Thyroid gland (tissue), 4 donors: ENCODE data around the gene ADAM8. TPM values are rescaled to one million over a fixed set of nuclear protein-coding genes. Genes with fewer than 3 reads are reported as not detected.
A peak's percentile ranks its signal among the peaks of the same experiment; 100 is the strongest.

Experiments
- DNase-seq, 2 donors: peaks; one replicate each; pipeline ENCODE4 v3.0.0-alpha.2; 2019
- H3K27ac ChIP-seq, 3 donors: fragments of 200-600 bp; sonication (generic); 1 replicate in 2 of 3; 2 replicates in 1 of 3; pipeline ENCODE4 v1.5.1; 2016 to 2019; ENCODE audit warnings: mild to moderate bottlenecking in 1 of 3, moderate library complexity in 1 of 3
- H3K27me3 ChIP-seq: fragments of 200-600 bp; sonication (generic); one replicate; pipeline ENCODE4 v1.5.1; 2019
- H3K36me3 ChIP-seq, 2 donors: fragments of 200-600 bp; sonication (generic); one replicate each; pipeline ENCODE4 v1.5.1; 2016 to 2019
- H3K4me1 ChIP-seq, 2 donors: fragments of 200-600 bp; sonication (generic); one replicate each; pipeline ENCODE4 v1.5.1; 2017 to 2019
- H3K4me3 ChIP-seq, 3 donors: fragments of 200-600 bp; sonication (generic); replicated peaks in 1 of 3; 1 replicate in 2 of 3; 2 replicates in 1 of 3; pipeline ENCODE4 v1.5.1; 2016; ENCODE audit warnings: mild to moderate bottlenecking in 1 of 3
- H3K9me3 ChIP-seq: fragments of 200-600 bp; sonication (generic); one replicate; pipeline ENCODE4 v1.5.1; 2017
- POLR2A ChIP-seq, 2 donors: fragments of 450-650 bp; IDR thresholded peaks; one replicate each; pipeline ENCODE4 v1.6.1; 2017; ENCODE audit warnings: antibody characterized with exemption in 2 of 2, mild to moderate bottlenecking in 2 of 2, moderate library complexity in 1 of 2
- WGBS, 2 donors: methylation state at CpG; one replicate each; pipeline ENCODE4 v1.1.5; 2017; 5-methylcytosine and 5-hydroxymethylcytosine counted together
- intact Hi-C: fragments of 100-400 bp; cut with DNase I; formaldehyde crosslinking; loops from one replicate; pipeline ENCODE4 v1.15.1; 2023
- total RNA-seq, 4 donors: library from RNA; depleted of rRNA; stranded (reverse); fragments of >200 nt; gene quantifications; one replicate each; pipeline ENCODE4 v1.2.3, GENCODE V29; 2016
- TF ChIP-seq, protein P1 (sequence below), 6 experiments: fragments of 200-600 bp in 3 of 6; fragments of 450-650 bp in 3 of 6; sonication (generic) in 3 of 6; IDR thresholded peaks; one replicate each; pipeline ENCODE4 v1.5.1; 2016 to 2019; ENCODE audit warnings: antibody characterized with exemption in 6 of 6, mild to moderate bottlenecking in 2 of 6, inconsistent platforms in 1 of 6, moderate library complexity in 1 of 6

Gene ADAM8
- total RNA-seq, 4 donors from 2014 or later: 1.6 to 9.8 (median 2.6) TPM

DNA sequence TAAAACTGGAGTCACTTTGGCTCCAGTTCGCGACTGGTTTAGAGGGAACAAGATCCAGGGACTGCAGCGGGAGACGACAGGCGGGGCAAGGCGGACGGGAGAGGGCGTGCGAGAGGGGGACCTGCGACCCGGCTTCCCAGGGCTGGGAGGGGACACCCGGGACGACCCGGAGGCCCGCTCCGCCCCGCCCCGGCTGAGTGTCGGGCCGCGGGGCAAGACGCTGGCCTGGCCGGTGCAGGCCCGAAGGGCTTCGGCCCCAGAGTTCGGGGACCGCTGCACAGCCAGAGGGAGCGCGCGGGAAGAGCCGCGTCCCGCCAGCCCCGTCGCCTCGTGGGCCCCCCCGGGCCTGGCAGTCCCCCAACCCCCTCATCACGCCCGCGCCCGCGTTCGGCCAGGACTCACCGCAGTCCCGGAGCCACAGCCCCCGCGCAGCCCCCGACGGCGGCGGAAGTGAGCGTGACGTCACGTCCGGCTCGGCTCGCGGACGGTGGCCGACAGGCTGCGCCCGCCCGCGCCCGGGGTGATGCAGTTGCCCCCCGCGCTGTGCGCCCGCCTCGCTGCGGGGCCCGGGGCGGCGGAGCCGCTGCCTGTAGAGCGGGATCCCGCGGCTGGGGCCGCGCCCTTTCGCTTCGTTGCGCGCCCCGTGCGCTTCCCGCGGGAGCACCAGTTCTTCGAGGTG, 31.9 kb upstream of the ADAM8 start, which contains the start of the genes TUBGCP2 and ZNF511:
TSS of gene TUBGCP2 (minus strand) at position 452 of the 679 bp plus-strand sequence. CDS start 5,931 bp downstream, outside the sequence.
TSS of gene ZNF511 (plus strand) at position 494 of the 679 bp plus-strand sequence. CDS start at position 524, 30 bp downstream.
- WGBS, 2 donors: 0% methylated on average over 14 to 19 of the region's 89 CpGs
- H3K27ac ChIP-seq: peak within 1 kb of the TSS; percentile 86 to 99 (median 97)
- H3K27me3 ChIP-seq: no peaks in the 10 kb centered on the region
- peaks cover 0 to 10% of the 10 kb centered on the region in 2 donors for H3K36me3 ChIP-seq
- intact Hi-C loops: no loop called here
- TF ChIP-seq POLR2A (IDR thresholded peaks at IDR 0.05): peak; percentile 4 to 74
- TF ChIP-seq, protein P1, sequence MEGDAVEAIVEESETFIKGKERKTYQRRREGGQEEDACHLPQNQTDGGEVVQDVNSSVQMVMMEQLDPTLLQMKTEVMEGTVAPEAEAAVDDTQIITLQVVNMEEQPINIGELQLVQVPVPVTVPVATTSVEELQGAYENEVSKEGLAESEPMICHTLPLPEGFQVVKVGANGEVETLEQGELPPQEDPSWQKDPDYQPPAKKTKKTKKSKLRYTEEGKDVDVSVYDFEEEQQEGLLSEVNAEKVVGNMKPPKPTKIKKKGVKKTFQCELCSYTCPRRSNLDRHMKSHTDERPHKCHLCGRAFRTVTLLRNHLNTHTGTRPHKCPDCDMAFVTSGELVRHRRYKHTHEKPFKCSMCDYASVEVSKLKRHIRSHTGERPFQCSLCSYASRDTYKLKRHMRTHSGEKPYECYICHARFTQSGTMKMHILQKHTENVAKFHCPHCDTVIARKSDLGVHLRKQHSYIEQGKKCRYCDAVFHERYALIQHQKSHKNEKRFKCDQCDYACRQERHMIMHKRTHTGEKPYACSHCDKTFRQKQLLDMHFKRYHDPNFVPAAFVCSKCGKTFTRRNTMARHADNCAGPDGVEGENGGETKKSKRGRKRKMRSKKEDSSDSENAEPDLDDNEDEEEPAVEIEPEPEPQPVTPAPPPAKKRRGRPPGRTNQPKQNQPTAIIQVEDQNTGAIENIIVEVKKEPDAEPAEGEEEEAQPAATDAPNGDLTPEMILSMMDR (IDR thresholded peaks at IDR 0.05): peak in 1 of 6 experiments; percentile 30
- peak within 1 kb of the TSS; percentile 51 to 99 (median 86) for H3K4me3 ChIP-seq
- H3K4me1 ChIP-seq: peaks cover 14 to 19% of the 10 kb centered on the region in 2 donors
- DNase-seq: peak; percentile 81 to 84
- H3K9me3 ChIP-seq: no peaks in the 10 kb centered on the region

DNA sequence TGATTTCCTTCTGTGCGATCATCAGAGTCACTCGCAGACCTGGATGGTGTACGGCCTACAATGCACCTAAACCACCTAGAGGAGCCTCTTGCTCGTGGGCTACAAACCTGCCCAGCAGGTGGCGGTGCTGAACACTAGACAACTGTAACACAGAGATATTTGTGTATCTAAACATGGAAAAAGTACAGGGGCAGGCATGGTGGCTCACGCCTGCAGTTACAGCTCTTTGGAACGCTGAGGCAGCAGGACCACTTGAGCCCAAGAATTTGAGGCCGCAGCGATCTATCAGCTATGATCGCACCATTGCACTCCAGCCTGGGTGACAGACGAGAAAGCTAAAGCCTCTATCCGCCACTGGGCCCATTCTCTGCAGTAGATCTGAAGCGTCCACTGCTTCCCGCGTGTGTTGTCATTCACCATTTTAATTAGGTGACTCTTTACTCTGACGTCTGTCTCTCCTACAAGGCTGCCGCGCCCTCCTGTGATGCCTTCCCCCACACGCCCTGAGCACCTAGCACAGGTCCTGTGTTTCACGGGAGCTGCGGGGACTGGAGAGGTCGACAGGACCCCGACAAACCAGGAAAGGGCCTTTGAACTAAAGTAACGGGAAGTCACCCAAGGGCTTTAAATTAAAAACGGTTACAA, 31.2 kb upstream of the ADAM8 start:
- WGBS, 2 donors: 4% methylated on average over 21 to 25 of the region's 25 CpGs
- TF ChIP-seq, protein P1 (IDR thresholded peaks at IDR 0.05): peak; percentile 34 to 75 (median 64)
- no peak for TF ChIP-seq POLR2A (IDR thresholded peaks at IDR 0.05)
- Histone ChIP-seq H3K36me3 (peaks cover 0 to 10% of the 10 kb centered on the region in 2 donors), H3K4me1 (peaks cover 14 to 19% of the 10 kb centered on the region in 2 donors), H3K27me3 (no peaks in the 10 kb centered on the region), H3K9me3 (no peaks in the 10 kb centered on the region), H3K27ac (peak overlapping the region; percentile 86 to 99 (median 97)), H3K4me3 (peak overlapping the region; percentile 51 to 99 (median 86))
- intact Hi-C loops: no loop called here
- peak; percentile 89 to 92 for DNase-seq

DNA sequence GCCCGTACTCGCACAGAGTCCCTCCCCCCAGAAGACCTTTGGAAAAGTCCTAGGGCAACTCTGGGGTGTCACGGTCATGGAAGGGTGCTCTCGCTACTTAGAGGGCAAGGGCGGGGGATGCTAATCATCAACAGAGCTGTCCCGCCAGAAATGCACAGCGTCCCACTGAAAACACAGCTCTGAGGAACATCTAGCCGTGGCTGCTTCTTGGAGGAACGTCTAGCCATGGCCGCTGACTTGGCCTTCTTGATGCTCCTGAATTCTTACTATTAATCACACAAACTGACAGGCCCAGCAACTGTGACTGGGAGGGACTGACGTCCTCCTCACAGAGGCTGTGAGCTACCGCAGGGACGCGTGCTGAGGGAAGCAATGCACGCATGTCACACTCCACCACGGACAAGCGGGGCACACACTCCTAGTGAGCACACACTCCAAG, 30.3 kb upstream of the ADAM8 start:
- Histone ChIP-seq H3K36me3 (peaks cover 0 to 10% of the 10 kb centered on the region in 2 donors), H3K27ac (no peak overlapping the region), H3K27me3 (no peaks in the 10 kb centered on the region), H3K4me3 (no peak overlapping the region), H3K9me3 (no peaks in the 10 kb centered on the region), H3K4me1 (peaks cover 14 to 19% of the 10 kb centered on the region in 2 donors)
- TF ChIP-seq, protein P1 (IDR thresholded peaks at IDR 0.05): no peak
- TF ChIP-seq POLR2A (IDR thresholded peaks at IDR 0.05): no peak
- no peak for DNase-seq
- WGBS, 2 donors: 84 to 91% methylated on average over 15 to 17 of the region's 17 CpGs
- intact Hi-C loops: no loop called here

DNA sequence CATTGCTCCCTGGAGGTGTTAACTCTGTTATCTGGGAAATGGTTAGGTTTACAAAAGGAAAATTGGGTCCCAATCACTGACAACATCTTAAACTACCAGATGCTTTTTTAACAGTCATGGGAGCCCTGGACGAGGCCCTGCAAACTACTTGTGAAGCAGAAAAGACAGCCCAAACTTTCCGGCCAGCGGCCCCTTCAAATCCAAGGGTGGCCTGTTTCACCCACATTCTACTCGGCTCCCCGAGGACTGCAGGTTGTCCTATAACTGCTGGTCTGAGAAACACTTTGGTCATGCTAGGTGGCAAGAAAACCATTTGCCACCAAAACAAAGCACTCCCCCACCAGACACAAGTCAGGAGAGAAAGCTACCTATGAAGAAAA, 29.4 kb upstream of the ADAM8 start:
- peaks cover 0 to 7% of the 10 kb centered on the region in 2 donors for H3K36me3 ChIP-seq
- no peaks in the 10 kb centered on the region for H3K27me3 ChIP-seq
- intact Hi-C loops: no loop called here
- H3K9me3 ChIP-seq: no peaks in the 10 kb centered on the region
- TF ChIP-seq, protein P1 (IDR thresholded peaks at IDR 0.05): no peak
- no peak for TF ChIP-seq POLR2A (IDR thresholded peaks at IDR 0.05)
- peaks cover 14 to 19% of the 10 kb centered on the region in 2 donors for H3K4me1 ChIP-seq
- no peak overlapping the region for H3K27ac ChIP-seq
- 91 to 94% methylated on average over 5 of the region's 5 CpGs for whole genome bisulfite sequencing, 2 donors
- H3K4me3 ChIP-seq: no peak overlapping the region
- no peak for DNase-seq
